Subcutaneous adipose tissue (tissue), 4 donors: ENCODE data around the gene BRSK2. TPM values are rescaled to one million over a fixed set of nuclear protein-coding genes. Genes with fewer than 3 reads are reported as not detected.

Experiments used
- CTCF ChIP-seq: fragments of 450-650 bp; IDR thresholded peaks from one replicate; pipeline ENCODE4 v1.5.1; 2016; ENCODE audit warnings: low read depth, mild to moderate bottlenecking, control low read depth, antibody characterized with exemption, moderate library complexity
- total RNA-seq, 4 donors: library from RNA; depleted of rRNA; stranded (reverse); fragments of >200 nt; gene quantifications; one replicate each; pipeline ENCODE4 v1.1.0, GENCODE V29; 2016

Gene BRSK2
- total RNA-seq, 4 donors from 2014 or later: 0.22 to 0.49 TPM; not detected in 2

GRCh38 chr11:1384199-1384970 is 5.3 kb upstream of the BRSK2 start:
- no peak for TF ChIP-seq CTCF

GRCh38 chr11:1387521-1387920 is 2.2 kb upstream of the BRSK2 start:
- no peak for TF ChIP-seq CTCF

- TF ChIP-seq CTCF: no peak
Measured at GRCh38 chr11:1387961-1388762, 1.6 kb upstream of the BRSK2 start.

GRCh38 chr11:1388763-1389102 is 1.0 kb upstream of the BRSK2 start:
- TF ChIP-seq CTCF: no peak

- no peak for TF ChIP-seq CTCF
Measured at GRCh38 chr11:1389103-1389931, 417 bp upstream of the BRSK2 start.

- no peak for TF ChIP-seq CTCF
Measured at GRCh38 chr11:1390569-1391164, 933 bp downstream of the BRSK2 start.
